ENCODE data around the gene ADGRD1.

ADGRD1 gene

GRCh38 chr12:131089531-131090273 lies 136.0 kb downstream of the ADGRD1 start:
- TF ChIP-seq, protein P1, sequence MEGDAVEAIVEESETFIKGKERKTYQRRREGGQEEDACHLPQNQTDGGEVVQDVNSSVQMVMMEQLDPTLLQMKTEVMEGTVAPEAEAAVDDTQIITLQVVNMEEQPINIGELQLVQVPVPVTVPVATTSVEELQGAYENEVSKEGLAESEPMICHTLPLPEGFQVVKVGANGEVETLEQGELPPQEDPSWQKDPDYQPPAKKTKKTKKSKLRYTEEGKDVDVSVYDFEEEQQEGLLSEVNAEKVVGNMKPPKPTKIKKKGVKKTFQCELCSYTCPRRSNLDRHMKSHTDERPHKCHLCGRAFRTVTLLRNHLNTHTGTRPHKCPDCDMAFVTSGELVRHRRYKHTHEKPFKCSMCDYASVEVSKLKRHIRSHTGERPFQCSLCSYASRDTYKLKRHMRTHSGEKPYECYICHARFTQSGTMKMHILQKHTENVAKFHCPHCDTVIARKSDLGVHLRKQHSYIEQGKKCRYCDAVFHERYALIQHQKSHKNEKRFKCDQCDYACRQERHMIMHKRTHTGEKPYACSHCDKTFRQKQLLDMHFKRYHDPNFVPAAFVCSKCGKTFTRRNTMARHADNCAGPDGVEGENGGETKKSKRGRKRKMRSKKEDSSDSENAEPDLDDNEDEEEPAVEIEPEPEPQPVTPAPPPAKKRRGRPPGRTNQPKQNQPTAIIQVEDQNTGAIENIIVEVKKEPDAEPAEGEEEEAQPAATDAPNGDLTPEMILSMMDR (IDR thresholded peaks at IDR 0.05), result no peak
- H3K9me3 Mint-ChIP-seq, result no peaks in the 10 kb centered on the region
- peaks cover 31% of the 10 kb centered on the region for H3K4me1 Mint-ChIP-seq
- H3K36me3 Mint-ChIP-seq (ENCODE audit: low read depth), result no peaks in the 10 kb centered on the region
- H3K27me3 Mint-ChIP-seq (ENCODE audit: low read depth, poor library complexity), result peaks cover 9% of the 10 kb centered on the region
- DNase-seq, result no peak
- no peak overlapping the region for H3K27ac Mint-ChIP-seq
- no peak overlapping the region for H3K4me3 Mint-ChIP-seq

- Mint-ChIP-seq H3K9me3 (no peaks in the 10 kb centered on the region), H3K36me3 (ENCODE audit: low read depth) (no peaks in the 10 kb centered on the region), H3K27me3 (ENCODE audit: low read depth, poor library complexity) (peaks cover 13% of the 10 kb centered on the region), H3K4me1 (peaks cover 30% of the 10 kb centered on the region), H3K4me3 (no peak overlapping the region), H3K27ac (no peak overlapping the region)
- TF ChIP-seq, protein P1 (IDR thresholded peaks at IDR 0.05), result no peak
- no peak for DNase-seq
Observed at GRCh38 chr12:131090274-131091210, 136.8 kb downstream of the ADGRD1 start.

DNA sequence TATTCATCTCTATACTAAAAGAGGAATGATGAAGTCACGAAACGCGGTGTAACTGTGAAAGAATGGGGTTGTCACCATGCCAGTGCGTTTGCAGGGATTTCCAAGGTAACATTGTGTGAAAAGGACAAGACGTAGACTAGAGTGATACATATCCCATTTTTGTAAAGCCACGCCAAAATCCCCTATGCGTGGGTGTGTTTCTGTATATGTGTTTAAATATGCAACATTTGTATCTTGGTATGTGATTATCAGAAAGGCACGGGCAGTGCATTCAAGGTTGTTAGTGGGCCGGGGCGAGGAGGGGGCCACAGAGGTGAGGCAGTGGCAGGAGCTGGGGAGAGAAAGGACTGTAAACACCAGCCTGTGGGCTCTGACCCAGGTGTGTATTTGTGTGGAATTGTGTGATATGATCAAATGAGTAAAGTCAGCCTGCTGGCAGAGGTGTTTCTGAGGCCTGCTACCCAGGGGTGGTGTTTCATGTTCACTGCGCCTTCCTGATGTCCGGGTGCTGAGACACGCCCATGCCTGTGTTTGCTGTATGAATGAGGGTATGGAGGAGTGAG lies 137.8 kb downstream of the ADGRD1 start:
- H3K27me3 Mint-ChIP-seq (ENCODE audit: low read depth, poor library complexity), result peaks cover 18% of the 10 kb centered on the region
- H3K36me3 Mint-ChIP-seq (ENCODE audit: low read depth), result no peaks in the 10 kb centered on the region
- H3K9me3 Mint-ChIP-seq, result no peaks in the 10 kb centered on the region
- H3K4me3 Mint-ChIP-seq, result no peak overlapping the region
- H3K27ac Mint-ChIP-seq, result peak overlapping the region; percentile 3
- DNase-seq, result no peak
- TF ChIP-seq, protein P1 (IDR thresholded peaks at IDR 0.05), result no peak
- peaks cover 40% of the 10 kb centered on the region for H3K4me1 Mint-ChIP-seq

DNA sequence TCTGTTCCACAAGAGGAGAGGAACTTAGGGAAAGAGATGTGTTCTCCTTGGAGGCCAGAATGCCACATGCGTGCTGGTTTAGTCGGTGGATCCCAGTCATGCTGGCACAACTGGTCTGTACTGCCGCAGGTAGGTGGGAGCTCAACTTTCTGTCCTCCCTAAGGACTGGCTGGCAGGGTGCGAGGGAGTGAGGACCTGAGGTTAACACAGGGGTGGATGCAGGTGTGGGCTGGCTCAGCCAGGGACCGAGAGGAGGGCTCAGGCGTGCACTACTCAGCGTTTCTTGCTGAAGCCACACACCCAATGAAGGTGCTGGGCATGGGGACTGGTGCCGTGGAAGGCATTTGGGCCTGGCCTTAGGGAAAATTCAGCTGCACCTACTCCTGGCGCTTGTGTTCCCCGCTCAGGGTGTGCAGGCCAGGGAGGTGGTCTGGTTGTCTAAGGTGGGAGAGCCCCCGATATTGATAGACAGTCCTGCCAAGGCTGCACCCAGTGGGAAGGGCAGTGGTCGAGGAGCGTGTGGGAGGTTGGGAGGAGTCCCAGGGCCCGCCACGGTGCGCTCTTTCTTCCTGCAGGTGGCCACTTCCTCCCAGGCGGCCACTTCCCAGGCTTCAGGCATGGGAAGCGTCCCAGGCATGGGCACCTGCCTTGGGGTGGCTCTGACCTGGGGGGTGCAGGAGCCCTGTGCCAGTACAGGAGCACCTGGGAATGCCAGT lies 138.4 kb downstream of the ADGRD1 start:
- Mint-ChIP-seq H3K27ac (peak overlapping the region; percentile 3), H3K36me3 (ENCODE audit: low read depth) (no peaks in the 10 kb centered on the region), H3K4me1 (peaks cover 41% of the 10 kb centered on the region), H3K9me3 (no peaks in the 10 kb centered on the region), H3K27me3 (ENCODE audit: low read depth, poor library complexity) (peaks cover 18% of the 10 kb centered on the region), H3K4me3 (no peak overlapping the region)
- no peak for DNase-seq
- TF ChIP-seq, protein P1 (IDR thresholded peaks at IDR 0.05), result no peak

DNA sequence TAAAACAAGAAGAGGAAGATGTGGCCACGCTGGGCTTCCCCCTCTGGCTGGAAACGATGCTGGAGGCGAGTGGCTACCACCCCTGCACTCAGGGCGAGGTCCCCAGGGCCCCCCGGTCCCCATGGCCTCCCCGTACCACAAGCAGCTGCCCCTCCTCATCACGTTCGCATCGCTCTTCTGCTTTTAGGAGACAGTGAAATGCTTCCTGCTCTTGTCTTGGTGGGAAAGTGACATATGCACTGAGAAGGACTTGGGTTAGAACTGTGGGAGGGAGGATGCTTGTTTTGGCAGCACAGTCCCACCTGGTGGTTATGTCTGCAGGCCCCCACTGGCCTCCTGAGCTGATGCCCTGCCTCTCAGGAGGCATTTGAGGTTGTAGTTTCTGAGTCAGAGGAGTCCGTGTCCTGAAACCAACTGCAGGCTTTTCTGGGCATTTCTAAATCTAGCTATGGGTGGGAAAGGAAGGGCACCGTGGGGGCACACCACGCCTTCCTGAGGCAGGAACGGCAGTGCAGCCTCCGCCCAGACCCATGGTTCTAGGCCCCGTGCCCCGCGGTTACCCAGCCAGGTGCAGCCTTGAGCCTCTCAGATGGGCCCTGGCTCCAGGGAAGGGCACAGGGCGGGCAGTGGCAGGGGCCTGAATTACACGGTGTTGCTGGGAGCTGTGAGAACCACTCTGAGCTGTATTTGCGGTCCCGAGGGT lies 139.3 kb downstream of the ADGRD1 start:
- H3K27me3 Mint-ChIP-seq (ENCODE audit: low read depth, poor library complexity), result peaks cover 17% of the 10 kb centered on the region
- H3K27ac Mint-ChIP-seq, result no peak overlapping the region
- TF ChIP-seq, protein P1 (IDR thresholded peaks at IDR 0.05), result no peak
- H3K9me3 Mint-ChIP-seq, result no peaks in the 10 kb centered on the region
- DNase-seq, result no peak
- H3K4me1 Mint-ChIP-seq, result peaks cover 34% of the 10 kb centered on the region
- no peaks in the 10 kb centered on the region for H3K36me3 Mint-ChIP-seq (ENCODE audit: low read depth)
- no peak overlapping the region for H3K4me3 Mint-ChIP-seq

Measured in nephron progenitor cell (in vitro differentiated cells).